NB4 (cell line): ENCODE measurements around the gene RPL13.

Experiments used
- DNase-seq: peaks from one replicate; pipeline ENCODE4 v3.0.0; 2010; ENCODE audit warnings: low read depth
- H3K4me3 ChIP-seq: one replicate; pipeline ENCODE4 v1.5.1; 2011; ENCODE audit warnings: mild to moderate bottlenecking, low read depth, low read length, moderate library complexity
- MAX ChIP-seq: IDR thresholded peaks from 2 replicates; pipeline ENCODE4 v1.6.1; 2011; ENCODE audit warnings: low read depth, low read length
- MYC ChIP-seq: IDR thresholded peaks from 2 replicates; pipeline ENCODE4 v1.6.1; 2011; ENCODE audit warnings: low read depth, low read length
- POLR2A ChIP-seq: IDR thresholded peaks from 2 replicates; pipeline ENCODE4 v1.6.1; 2011; ENCODE audit warnings: mild to moderate bottlenecking; ENCODE audit not compliant: insufficient read length; ENCODE audit errors: extremely low read depth
- TF ChIP-seq, protein P1 (sequence below): IDR thresholded peaks from one replicate; pipeline ENCODE4 v1.5.1; 2012; ENCODE audit warnings: low read depth, low read length

Gene RPL13

DNA sequence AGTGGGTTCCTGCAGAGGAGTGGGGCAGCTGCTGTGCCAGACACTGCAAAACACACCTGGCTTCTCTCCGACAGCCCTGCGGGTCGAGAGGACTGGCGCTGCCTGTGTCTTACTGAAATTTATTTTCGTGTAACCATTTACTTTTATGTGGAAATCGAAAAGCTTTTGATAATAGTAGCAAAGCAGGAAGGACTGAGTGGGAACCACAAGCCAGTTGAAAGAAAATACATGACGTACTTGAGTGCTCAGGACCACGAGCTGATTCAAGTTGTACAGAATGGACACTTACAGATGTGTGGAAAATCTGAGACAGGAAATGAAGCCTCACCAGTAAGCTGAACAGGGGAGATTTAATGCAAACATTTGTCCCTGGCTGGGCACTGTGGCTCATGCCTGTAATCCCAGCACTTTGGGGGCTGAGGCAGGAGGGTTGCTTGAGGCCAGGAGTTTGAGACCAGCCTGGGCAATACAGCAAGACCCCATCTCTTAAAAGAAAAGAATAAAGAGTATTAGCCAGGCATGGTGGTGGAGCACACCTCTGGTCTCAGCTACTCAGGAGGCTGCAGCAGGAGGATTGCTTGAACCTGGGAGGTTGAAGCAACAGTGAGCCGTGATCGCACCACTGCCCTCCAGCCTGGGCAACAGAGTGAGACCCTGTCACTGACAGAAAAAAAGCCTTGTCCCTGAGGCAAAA, 11.3 kb upstream of the RPL13 start:
- no peak for DNase-seq
- TF ChIP-seq, protein P1, sequence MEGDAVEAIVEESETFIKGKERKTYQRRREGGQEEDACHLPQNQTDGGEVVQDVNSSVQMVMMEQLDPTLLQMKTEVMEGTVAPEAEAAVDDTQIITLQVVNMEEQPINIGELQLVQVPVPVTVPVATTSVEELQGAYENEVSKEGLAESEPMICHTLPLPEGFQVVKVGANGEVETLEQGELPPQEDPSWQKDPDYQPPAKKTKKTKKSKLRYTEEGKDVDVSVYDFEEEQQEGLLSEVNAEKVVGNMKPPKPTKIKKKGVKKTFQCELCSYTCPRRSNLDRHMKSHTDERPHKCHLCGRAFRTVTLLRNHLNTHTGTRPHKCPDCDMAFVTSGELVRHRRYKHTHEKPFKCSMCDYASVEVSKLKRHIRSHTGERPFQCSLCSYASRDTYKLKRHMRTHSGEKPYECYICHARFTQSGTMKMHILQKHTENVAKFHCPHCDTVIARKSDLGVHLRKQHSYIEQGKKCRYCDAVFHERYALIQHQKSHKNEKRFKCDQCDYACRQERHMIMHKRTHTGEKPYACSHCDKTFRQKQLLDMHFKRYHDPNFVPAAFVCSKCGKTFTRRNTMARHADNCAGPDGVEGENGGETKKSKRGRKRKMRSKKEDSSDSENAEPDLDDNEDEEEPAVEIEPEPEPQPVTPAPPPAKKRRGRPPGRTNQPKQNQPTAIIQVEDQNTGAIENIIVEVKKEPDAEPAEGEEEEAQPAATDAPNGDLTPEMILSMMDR, result no peak
- TF ChIP-seq POLR2A, result no peak
- no peak for TF ChIP-seq MYC
- no peak for TF ChIP-seq MAX
- H3K4me3 ChIP-seq, result no peak overlapping the region

GRCh38 chr16:89550421-89551007, 10.0 kb upstream of the RPL13 start:
- H3K4me3 ChIP-seq, result no peak overlapping the region
- DNase-seq, result no peak
- TF ChIP-seq, protein P1, result no peak
- no peak for TF ChIP-seq MYC
- TF ChIP-seq POLR2A, result no peak
- no peak for TF ChIP-seq MAX

DNA sequence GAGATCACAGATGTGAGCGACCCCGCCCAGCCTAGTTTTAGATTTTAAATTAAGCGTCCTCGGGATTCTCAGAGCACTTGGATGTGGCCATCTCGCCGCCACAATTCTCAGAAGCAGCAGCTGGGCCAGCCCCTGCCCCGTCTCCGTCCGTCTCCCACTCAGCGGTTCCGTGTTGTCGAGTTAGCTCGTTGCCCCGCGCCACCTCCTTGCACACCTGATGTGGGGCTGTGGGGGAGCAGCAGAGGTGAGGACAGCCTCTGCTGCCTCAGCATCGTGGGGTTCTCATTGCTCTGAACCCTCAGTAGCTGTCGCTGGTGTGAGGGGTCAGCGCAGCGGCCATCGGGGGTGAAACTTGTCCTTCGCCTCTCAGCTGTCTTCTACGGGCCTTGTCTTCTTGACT, 8.2 kb upstream of the RPL13 start:
- no peak for TF ChIP-seq MAX
- no peak for TF ChIP-seq POLR2A
- TF ChIP-seq, protein P1, result no peak
- TF ChIP-seq MYC, result no peak
- H3K4me3 ChIP-seq, result no peak overlapping the region
- no peak for DNase-seq

DNA sequence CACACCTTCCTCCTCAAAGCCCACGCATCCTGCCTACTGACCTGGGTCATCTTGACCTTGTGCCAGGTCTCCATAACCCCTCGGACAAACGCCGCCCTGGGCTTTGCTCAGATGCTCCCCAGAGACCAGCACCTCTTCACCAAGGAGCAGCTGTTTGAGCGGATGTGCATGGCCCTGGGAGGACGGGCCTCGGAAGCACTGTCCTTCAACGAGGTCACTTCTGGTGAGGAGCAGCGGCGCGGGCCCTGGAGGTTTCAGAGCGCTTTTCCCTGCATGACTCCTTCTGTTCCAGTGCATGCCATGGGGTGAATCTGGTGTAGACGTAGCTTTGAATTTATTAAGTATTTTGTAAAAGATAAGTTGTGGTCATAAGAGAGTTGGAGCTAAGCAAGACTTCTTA, 7.6 kb upstream of the RPL13 start:
- no peak overlapping the region for H3K4me3 ChIP-seq
- DNase-seq, result no peak
- TF ChIP-seq POLR2A (no peak), MAX (no peak), MYC (no peak)
- TF ChIP-seq, protein P1, result no peak

DNA sequence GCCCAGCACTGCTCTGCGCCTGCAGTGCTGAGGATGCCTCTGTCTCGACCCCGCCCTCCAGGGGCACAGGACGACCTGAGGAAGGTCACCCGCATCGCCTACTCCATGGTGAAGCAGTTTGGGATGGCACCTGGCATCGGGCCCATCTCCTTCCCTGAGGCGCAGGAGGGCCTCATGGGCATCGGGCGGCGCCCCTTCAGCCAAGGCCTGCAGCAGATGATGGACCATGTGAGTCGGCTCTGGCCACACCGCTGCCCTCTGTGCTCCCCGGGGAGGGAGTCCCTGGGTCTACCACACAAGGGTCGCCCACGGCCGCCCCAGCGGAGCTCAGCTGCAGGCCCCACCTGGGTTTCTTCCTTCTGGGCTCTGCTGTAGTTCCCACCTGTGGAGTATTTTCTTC, 6.7 kb upstream of the RPL13 start:
- TF ChIP-seq, protein P1, result no peak
- no peak for TF ChIP-seq MAX
- TF ChIP-seq POLR2A, result no peak
- no peak for TF ChIP-seq MYC
- no peak for DNase-seq
- no peak overlapping the region for H3K4me3 ChIP-seq
